Fibroblast of skin of left quadriceps (primary cell): ENCODE results near the gene DIPK1B.

Experiments
- DNase-seq, 2 experiments: peaks; one replicate each; pipeline ENCODE4 v3.0.0-alpha.2; 2013; ENCODE audit warnings: low read depth in 2 of 2

DIPK1B gene

DNA sequence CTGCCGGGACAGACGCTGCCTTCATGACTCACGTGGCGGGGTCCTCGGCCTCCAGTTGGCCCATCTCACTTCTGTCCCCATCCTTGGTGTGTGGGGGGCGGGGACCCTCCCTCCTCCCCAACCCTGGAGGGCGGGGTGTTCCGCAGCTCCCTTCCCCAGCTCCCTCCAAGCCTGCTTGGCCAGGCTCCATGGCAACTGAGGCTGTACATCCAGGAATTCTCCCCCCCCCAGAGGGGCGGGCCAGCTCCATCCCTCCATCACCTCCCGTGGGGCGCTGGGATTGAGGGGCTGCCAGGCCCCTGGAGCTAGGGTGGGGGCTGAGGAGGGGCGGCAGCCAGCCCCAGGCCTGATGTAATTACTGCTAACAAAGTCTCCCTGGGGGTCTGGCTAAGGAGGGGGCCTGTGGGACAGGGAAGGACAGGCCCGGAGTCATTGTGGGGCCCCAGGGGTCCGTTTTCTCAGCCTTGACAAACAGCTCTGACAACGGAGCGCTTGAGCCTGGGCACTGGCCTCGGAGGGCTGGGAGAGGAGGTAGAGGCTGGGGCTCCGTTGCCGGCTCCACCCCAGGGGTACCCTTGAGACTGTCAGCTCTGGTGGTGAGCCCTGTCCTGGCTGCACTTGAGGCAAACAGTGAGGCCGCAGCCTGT, 8.0 kb downstream of the DIPK1B start:
- no peak for DNase-seq

DNA sequence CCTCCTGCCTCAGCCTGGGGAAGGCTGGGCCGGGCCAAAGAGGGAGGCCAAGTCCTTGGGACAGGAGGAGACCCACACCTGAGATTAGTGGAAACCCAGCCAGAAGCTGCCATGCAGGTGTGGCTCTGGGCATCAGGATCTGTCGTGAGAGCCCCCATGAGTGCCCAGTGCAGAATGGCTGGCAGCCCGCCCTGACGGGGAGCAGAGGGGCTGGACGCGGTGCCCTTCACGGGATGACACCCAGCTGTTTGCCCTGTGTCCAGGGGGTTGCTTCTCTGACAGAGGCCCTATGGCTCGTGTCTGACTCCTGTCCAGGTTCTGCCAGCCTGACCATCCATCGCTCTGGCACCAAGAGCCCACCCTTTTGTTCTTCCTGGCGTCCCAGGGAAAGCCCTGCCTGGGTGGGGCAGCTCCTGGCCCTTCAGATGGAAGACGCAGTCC, 8.5 kb downstream of the DIPK1B start:
- DNase-seq, result no peak

DNA sequence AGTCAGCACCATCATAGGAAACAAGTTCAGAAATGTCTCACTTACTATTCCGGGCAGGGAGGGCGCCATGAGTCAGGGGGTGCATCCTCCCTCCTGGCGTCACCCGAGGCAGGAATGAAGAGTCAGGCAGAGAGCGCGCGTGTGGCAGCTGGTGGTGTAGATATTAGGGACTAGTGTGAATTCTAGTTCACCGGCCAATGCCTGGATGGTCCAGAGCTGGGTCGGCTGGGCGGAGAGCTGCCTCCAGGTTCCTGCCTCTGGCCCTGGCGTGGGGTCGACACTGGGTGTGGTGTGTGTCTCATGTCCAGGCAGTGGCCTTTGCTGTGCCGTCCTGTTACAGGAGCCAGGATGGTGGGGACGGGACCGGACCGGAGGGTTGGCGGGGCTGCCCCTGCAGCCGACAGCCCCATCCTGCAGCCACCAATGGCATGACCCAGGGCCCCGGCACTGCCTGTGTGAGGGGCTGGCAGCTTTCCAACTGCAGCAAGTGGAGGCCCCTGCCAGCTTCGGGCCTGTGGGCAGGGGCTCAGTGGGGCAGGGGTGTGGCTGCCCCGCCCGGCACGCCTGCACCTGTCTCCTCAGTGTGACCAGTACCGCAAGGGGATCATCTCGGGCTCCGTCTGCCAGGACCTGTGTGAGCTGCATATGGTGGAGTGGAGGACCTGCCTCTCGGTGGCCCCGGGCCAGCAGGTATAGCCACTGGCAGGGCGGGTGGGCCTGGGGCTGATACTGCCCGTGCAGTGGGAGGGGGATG, 9.1 kb downstream of the DIPK1B start:
- no peak for DNase-seq

DNA sequence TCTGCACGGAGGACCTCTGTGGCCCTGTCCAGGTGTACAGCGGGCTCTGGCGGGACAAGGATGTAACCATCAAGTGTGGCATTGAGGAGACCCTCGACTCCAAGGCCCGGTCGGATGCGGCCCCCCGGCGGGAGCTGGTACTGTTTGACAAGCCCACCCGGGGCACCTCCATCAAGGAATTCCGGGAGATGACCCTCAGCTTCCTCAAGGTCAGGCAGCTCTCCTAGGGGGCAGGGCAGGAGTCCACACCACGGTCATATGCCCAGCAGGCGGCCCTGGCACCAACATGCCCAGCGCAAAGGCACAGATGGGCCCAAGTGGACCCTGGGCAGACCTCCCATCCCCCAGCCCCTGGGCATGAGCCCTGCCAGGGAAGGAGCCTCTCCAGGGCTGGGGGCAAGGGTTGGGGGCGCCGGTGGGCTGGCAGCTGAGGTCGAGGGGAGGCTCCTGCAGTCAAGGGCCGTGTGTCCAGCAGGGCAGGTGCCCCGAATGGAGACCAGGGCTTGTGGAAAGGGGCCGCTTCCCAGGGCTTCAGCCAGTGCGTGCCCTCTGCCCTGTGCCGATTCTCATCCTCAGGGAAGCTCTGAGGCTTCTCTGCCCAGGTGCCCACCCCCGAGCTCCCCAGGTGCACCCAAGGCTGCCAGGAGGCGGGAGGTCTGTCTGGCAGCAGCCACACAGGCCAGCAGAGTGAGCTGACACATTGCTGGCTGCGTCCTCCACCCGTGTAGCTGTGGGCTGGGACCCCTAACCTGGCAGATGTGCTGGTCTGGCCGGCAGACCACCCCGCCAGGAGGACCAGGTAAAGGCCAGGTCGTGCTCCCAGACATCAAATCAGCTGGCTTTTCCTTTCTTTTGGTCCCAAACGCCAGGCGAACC, 10.0 kb downstream of the DIPK1B start:
- DNase-seq, result no peak

DNA sequence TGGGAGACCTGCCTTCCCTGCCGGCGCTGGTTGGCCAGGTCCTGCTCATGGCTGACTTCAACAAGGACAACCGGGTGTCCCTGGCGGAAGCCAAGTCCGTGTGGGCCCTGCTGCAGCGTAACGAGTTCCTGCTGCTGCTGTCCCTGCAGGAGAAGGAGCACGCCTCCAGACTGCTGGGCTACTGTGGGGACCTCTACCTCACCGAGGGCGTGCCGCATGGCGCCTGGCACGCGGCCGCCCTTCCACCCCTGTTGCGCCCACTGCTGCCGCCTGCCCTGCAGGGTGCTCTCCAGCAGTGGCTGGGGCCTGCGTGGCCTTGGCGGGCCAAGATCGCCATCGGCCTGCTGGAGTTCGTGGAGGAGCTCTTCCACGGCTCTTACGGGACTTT, 10.6 kb downstream of the DIPK1B start:
- no peak for DNase-seq

DNA sequence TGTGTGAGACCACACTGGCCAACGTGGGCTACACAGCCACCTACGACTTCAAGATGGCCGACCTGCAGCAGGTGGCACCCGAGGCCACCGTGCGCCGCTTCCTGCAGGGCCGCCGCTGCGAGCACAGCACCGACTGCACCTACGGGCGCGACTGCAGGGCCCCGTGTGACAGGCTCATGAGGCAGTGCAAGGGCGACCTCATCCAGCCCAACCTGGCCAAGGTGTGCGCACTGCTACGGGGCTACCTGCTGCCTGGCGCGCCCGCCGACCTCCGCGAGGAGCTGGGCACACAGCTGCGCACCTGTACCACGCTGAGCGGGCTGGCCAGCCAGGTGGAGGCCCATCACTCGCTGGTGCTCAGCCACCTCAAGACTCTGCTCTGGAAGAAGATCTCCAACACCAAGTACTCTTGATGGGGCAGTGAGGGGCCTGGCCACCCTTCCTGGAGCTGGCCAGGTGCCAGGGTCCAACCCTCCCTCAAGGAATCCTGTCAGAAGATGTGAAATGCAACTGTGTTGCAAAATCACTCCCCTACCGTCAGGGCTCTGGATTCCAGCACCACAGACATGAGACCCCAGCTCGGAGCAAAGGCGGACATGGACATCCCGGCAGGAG, 11.1 kb downstream of the DIPK1B start:
- no peak for DNase-seq

DNA sequence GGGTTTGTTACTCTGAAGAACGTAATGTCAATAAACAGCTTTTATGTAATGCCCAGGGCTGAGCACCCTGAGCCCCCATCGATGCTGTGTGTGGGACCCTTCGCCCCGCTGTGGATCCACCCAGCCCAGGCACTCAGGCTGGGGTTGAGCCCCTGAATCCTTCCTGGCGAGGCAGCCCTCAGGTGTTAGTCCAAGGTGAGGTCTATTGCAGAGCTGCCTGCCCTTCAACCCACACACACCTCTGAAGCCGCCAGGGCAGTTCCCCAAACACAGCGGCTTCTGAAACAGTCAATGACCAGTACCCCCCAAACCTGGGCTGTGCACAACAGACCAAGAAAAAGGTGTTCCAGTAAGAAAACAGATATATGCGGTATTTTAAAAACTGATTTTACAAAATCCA, 11.6 kb downstream of the DIPK1B start:
- no peak for DNase-seq

DNA sequence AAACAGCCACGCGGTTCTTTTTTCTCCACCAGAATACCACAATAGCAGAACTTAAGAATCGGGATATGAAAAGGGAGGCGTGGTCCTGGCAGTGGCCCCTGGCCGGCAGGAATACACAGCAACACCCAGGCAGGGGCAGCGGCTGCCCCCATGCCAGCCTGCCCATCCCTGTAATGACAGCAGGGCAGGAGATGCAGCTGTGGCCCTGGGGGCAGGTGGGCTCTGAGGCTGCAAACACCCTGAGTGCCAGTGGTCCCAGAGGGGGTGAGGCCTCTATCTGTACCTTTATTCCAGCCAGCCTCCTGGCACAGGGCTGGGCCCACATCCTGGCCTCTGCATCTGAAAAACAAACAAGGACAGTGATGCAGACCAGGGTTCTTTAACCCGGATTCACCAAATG, 12.4 kb downstream of the DIPK1B start:
- DNase-seq, result no peak

DNA sequence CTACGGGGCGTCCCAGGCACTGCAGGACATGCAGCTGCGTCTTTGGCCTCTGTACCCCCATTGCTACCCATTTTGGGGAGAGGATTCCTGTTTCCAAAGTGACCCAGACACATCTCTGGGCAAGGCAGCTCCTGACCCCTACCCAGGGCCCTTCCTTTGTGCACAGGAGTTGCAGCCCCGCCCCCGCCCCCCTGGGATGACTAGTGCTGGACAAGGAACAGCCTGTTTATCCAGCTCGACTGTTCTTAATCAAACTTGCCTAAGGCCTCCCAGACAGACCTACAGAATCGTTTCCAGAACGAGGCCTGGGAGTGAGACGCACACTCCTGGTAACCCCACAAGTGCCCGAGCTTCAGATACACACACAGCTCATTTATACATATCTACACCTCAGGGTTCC, 13.2 kb downstream of the DIPK1B start:
- DNase-seq, result no peak

DNA sequence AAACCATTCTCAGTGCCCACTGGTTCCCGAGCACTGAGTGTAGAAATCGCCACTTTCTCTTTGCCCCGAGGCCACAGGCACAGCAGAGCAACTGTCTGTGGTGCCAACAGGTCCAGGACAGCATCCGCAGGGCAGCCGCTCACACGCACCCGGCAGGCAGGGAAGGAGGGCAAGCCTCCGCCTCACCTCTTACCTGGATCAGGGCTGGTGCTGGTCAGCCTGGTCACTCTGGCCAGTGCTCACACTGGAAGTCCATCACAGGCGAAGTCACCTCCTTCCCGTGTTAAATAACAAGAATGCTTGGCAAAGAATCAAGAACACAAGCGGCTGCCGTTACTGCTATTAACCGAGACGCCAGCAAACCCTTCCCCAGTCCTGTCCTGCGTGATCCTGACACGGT, 13.7 kb downstream of the DIPK1B start:
- no peak for DNase-seq

DNA sequence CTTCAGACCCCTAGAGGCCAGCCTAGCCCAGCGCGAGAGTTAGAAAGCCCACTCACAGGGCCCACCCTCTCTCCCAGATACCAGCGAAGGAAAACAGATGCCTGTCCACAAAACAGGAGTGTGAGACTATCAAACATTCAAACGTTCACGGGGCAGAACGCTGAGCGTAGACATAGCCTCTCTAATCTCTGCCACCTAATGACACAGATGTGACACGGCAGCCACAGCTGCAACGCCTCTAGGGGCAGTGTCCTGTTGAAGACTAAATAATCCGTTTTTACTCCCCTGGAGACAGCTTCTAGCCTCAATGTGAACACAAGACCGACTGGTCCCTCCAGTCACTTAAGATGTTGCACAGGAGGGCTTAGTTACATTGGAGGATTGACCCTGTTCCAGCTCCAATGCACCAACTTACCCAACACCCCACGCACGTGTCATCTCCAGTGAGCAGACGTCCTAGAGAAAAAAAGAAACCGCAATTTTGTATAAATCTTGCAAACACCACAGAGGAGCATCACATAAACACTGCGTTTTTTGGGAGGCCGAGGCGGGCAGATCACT, 14.3 kb downstream of the DIPK1B start:
- no peak for DNase-seq

DNA sequence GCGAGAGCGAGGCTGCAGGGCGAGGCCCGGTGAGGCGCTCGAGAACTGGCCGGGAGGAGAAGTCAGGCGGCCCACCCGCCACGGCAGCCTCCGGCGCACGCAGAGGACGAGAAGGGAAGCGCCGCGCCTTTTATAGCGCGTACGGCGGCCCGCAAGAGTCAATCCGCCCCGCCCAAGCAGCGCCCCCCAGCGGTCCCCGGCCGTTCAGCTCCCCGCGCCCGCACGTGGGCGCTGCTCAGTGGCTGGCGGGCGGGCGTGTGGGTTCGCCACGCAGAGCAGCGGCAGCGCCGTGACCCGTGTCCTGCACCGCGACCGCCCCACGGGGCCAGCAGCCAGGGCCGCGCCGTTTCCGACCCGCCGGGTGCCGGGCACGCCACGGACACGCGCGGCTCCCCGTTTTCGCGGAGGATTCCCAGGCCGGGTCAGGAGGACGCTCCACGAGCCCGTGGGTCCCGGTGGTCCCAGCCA, 15.7 kb downstream of the DIPK1B start:
- peak; percentile 74 for DNase-seq

DNA sequence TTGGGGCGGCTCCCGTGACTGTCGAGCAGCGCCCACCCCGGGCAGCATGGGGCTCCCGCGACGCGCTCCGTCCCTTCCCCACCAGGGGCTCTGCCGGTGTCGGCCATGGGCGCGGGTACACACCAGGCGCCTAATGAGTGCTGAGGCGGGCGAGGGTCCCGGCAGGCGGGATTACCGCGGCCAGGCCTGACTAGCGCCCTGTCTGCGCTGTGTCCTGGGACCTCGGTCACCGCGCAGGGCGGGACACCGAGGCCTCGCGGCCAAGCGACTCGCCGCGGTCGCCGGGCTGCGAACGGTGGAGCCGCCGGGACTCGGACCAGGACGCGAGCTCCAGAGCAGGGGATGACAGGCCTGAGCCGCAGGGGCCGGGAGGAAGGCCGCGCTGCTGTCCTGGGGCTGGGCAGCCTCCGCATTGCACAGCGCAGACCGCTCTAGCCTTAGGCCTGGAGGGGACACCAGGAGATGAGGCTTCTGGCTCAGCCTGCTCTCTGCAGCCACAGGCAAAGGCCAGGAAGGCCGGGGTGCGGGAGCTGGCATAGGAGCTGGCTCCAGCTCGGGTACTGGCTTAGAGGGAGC, 16.3 kb downstream of the DIPK1B start:
- DNase-seq, result no peak

DNA sequence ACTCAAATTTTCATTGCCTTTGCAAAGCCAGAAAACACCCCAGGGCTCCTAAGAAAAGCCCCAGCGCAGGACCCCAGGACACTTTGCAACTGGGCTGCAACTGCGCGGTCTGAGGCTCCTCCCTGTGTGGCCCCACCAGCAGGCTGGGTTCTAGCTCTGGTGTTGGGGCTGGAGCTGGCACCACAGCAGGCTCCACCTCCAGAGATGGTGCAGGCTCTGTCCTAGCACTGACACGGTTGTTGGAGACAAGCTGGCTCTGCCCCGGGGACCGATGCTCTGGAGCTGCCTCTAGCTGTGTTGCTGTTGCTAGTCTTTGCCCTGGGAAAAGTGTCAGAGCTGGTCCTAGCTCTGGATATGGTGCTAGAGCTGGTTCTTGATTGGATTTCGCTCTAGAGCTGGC, 16.8 kb downstream of the DIPK1B start:
- DNase-seq, result no peak

DNA sequence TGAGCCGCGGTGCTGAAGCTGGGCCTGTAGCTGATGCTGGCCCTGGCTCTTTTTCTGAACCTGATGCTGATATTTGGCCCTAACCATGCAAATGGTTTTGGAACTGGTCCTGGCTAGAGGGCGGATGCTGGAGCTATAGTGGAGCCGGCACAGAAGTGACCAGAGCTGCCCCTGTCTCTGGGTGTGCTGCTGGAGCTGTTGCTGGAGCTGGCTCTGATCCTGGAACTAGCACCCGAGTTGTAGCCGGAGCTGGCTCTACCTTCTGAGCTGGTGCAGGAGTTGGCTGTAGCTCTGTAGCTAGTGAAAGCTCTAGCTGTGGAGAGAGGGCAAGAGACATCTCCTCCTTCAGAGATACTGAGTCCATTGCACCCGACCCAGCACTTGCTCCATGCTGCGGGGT, 17.6 kb downstream of the DIPK1B start:
- no peak for DNase-seq

DNA sequence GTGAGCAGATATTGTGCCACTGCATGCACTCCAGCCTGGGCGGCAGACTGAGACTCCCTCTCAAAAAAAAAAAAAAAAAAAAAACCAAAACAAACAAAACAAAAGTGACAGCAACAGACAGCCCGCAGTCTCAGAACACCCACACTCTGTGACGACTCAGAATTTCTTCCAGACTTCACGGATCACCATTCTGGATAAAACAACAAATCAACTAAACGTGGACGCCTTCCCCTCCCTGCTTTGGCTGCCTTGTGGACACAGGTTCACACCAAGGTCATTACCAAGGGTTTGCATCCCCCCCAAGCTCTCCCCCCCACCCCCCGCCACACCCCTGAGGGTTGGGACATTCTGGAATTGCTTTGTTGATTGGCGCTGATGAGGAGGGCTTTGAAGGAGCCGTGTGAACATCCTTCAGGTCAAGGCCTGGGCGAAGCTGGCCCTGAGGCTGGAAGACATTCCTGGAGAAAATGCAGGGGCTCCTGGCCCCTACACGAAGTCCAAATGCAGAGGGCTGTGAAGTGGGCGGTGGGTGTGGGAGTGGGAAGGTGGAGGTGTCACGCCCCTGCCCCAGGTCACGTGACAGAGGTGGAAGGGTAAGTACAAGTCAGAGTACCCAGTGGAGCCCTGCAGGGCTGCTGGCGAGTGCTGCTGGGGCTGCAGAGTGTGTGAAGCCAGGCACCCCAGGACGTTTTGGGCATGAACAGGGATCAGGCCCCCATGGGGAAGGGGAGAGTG, 20.2 kb downstream of the DIPK1B start:
- no peak for DNase-seq

DNA sequence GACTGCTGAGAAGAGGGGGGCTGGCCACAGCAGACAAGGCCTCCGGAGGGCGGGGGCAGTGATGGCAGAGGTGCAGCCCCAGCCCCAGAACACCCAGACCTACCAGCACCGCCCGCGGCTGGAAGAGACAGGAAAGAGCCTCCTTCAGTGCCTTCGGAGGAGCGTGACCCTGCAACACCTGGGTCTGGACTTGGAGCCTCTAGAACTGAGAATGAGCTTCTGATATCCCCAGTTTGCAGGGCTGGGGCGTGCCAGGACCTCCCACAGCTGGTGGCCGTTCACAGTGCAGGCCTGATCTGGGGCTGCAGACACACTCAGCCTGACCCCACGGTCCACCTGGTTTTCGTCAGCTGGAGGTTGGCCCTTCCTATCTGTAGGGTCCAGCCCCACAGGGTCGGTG, 21.2 kb downstream of the DIPK1B start:
- DNase-seq, result no peak

DNA sequence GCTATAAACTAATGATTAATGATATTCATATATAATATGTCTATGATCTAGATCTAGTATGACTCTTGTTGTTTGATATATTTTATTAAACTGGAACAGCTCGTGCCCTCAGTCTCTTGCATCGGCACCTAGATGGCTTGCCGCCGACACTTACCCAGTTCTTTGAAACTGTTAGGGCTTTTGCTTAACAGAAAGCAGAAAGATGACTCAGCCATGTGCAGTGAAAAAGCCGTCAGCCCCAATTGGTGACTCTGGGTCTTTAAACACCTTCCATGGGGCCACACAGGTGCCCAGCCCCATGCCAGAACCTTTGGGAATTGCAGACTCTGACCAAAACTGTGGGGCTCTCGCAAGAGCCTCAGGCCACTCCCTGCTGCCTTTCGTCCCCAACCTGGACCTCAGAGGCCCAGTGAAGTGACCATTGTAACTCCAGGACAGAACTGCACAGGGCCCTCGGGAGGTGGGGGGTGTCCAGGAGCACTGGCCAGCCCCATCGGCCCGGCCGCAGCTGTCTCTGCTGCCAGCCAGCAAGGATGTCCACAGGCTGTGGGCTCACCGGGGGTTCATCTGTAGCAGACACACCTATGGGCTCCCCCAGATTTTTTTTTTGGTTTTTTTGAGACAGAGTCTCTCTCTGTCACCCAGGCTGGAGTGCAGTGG, 22.6 kb downstream of the DIPK1B start:
- DNase-seq, result no peak

DNA sequence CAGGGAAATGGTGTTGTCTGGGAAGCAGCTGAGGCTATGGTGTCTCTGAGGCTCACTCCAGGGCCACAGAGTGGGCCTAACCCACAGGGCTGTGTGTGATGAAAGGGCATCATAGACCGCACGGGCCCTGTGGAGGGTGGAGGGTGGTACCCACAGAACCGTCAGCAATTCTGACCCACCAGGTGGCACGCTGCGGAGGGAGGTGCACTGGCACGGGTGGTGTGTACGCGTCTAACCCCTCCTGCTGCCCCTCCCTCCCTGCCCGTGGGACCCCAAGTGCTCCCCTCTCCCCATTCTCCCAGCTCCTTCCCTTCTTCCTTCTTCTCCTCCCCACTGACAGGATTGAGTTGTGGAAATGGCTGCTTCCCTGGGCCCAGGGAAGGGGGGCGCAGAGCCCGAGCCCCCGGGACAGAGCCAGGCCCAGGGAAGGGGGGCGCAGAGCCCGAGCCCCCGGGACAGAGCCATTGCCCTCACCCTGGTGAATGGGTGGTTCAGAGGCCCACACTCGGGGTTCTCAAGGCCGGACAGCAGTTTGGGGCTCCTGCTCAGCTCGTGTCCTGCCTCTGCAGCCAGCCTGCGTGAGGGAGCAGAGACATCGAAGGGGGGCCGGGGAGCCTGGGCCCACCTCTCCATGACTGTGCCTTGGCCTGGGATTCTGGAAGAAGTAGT, 23.6 kb downstream of the DIPK1B start:
- no peak for DNase-seq

DNA sequence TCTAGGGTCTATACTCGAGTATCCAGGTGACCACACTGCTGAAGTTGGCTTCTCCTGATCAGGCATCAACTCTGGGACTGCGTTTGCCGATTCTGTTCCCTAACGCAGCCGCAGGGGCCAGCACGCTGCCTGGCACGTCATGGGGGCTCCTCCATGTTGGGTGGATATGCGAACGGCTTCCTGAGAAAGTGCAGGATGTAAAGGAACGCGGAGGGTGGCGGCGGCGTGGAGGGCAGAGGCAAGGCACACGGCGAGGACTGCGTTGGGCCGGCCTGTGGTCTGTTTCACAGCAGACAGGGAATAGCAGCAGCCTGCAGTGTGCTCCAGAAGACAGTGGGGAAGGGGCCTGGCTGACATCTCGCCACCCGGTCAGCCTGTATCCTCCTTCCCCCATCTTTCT, 26.6 kb downstream of the DIPK1B start:
- no peak for DNase-seq
